GM21447 (cell line): ENCODE measurements around the gene MACO1.

Experiments used
- ATAC-seq: cut with Tn5 transposase; IDR thresholded peaks from one replicate; pipeline ENCODE4 v1.9.1; 2021; ENCODE audit not compliant: unreplicated experiment

MACO1 gene

GRCh38 chr1:25523542-25523941 lies 92.8 kb downstream of the MACO1 start:
- no peak for ATAC-seq

- ATAC-seq, result no peak
These were observed 94.1 kb downstream of the MACO1 start for GRCh38 chr1:25524568-25525360.

- ATAC-seq, result no peak
These were observed 94.6 kb downstream of the MACO1 start for GRCh38 chr1:25525361-25525688.

- no peak for ATAC-seq
These were observed 96.1 kb downstream of the MACO1 start for GRCh38 chr1:25526753-25527152.

- no peak for ATAC-seq
These were observed 96.6 kb downstream of the MACO1 start for GRCh38 chr1:25527226-25527846.

- ATAC-seq, result no peak
These were observed 97.4 kb downstream of the MACO1 start for GRCh38 chr1:25527946-25528595.

GRCh38 chr1:25528881-25529517 lies 98.3 kb downstream of the MACO1 start:
- ATAC-seq, result no peak

GRCh38 chr1:25529518-25530185 lies 99.0 kb downstream of the MACO1 start:
- ATAC-seq, result no peak

- no peak for ATAC-seq
These were observed 99.7 kb downstream of the MACO1 start for GRCh38 chr1:25530186-25531081.

- ATAC-seq, result no peak
These were observed 100.4 kb downstream of the MACO1 start for GRCh38 chr1:25531082-25531461.

GRCh38 chr1:25532970-25533369 lies 102.3 kb downstream of the MACO1 start:
- ATAC-seq, result no peak

- no peak for ATAC-seq
These were observed 103.2 kb downstream of the MACO1 start for GRCh38 chr1:25533775-25534409.

- ATAC-seq, result no peak
These were observed 103.7 kb downstream of the MACO1 start for GRCh38 chr1:25534410-25534788.

- ATAC-seq, result no peak
These were observed 105.4 kb downstream of the MACO1 start for GRCh38 chr1:25536124-25536523.

- ATAC-seq, result no peak
These were observed 106.6 kb downstream of the MACO1 start for GRCh38 chr1:25537153-25537831.

GRCh38 chr1:25538191-25538767 lies 107.6 kb downstream of the MACO1 start:
- ATAC-seq, result no peak

- no peak for ATAC-seq
These were observed 110.1 kb downstream of the MACO1 start for GRCh38 chr1:25540750-25541342.

- ATAC-seq, result no peak
These were observed 110.7 kb downstream of the MACO1 start for GRCh38 chr1:25541425-25541824.
